IPS DF 4.7 (cell line): Measurements from ENCODE around the gene ZNRF1.
"Not testable (repeated sequence)": the region's sequence is repeated elsewhere in the genome, so short reads cannot be mapped to it uniquely, and the experiment has no call there.

Source experiments
- DNase-seq: peaks from one replicate; pipeline ENCODE4 v3.0.0-alpha.2; 2013; ENCODE audit warnings: low spot score; ENCODE audit errors: extremely low read depth

ZNRF1 gene

GRCh38 chr16:75074920-75075687, 76.3 kb downstream of the ZNRF1 start:
- DNase-seq = no peak

- DNase-seq = no peak
These were observed 77.0 kb downstream of the ZNRF1 start for GRCh38 chr16:75075688-75076268.

- no peak for DNase-seq
These were observed 80.1 kb downstream of the ZNRF1 start for GRCh38 chr16:75078886-75079285.

- no peak for DNase-seq
These were observed 80.6 kb downstream of the ZNRF1 start for GRCh38 chr16:75079346-75079926.

GRCh38 chr16:75080205-75081029, 81.6 kb downstream of the ZNRF1 start:
- no peak for DNase-seq

GRCh38 chr16:75081179-75081859, 82.5 kb downstream of the ZNRF1 start:
- DNase-seq = no peak

GRCh38 chr16:75083813-75084212, 85.0 kb downstream of the ZNRF1 start:
- no peak for DNase-seq

GRCh38 chr16:75085556-75085955, 86.7 kb downstream of the ZNRF1 start:
- DNase-seq = no peak

- DNase-seq = no peak
These were observed 87.5 kb downstream of the ZNRF1 start for GRCh38 chr16:75086281-75086680.

GRCh38 chr16:75086688-75087374, 88.0 kb downstream of the ZNRF1 start:
- DNase-seq = no peak

GRCh38 chr16:75087375-75087979, 88.7 kb downstream of the ZNRF1 start:
- no peak for DNase-seq

GRCh38 chr16:75088216-75088615, 89.4 kb downstream of the ZNRF1 start:
- DNase-seq = no peak

GRCh38 chr16:75088934-75089333, 90.1 kb downstream of the ZNRF1 start:
- DNase-seq = no peak

- DNase-seq = no peak
These were observed 90.8 kb downstream of the ZNRF1 start for GRCh38 chr16:75089486-75090202.

- DNase-seq = not testable (repeated sequence)
These were observed 92.1 kb downstream of the ZNRF1 start for GRCh38 chr16:75090899-75091298.

- not testable (repeated sequence) for DNase-seq
These were observed 92.8 kb downstream of the ZNRF1 start for GRCh38 chr16:75091619-75092018.

GRCh38 chr16:75092777-75093176, 94.0 kb downstream of the ZNRF1 start:
- DNase-seq = no peak

- DNase-seq = no peak
These were observed 95.0 kb downstream of the ZNRF1 start for GRCh38 chr16:75093598-75094540.
